ENCODE data around the gene JPH2.

Gene JPH2

DNA sequence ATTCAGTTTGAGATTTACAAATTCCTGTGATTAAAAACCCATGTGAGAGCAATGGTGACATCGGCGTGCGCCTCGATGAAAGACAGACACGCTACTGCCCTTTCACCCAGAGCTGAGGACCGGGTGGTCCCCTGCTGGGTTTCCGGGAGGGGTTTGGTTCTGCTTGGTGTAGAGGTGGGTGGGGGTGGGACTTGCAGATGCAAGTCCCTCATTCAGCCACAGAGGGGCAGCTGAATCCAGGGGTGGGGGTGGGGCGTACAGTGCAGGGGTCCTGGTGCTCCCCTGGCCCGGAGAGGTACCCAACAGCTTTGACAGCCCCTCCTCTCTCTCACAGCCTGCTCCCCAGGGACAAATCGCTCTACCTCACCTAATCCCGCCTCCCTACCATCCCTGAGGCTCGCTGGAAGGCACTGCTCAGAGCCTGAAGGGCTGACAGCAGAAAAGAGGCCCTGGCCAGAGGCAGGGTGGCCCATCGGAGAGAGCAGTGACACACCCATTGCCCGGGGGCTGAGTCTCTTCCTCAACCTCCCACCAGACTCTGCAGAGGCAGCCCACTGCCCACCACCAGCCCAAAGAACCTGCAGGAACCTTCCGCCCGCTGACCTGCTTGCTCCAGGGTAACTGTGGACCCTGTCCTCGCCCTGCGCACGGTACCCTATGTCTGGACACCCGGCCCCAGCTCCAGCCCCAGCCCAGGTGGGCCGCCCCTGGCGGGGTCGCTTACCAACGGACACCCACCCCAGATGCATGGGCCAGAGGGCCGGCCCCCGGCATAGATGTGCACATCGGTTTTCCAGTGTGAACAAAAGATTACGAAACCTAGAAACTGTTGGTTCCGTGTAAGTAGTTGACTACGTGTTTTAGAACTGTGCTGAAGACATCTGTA is 118.4 kb downstream of the JPH2 start:
- TF ChIP-seq, protein P1, sequence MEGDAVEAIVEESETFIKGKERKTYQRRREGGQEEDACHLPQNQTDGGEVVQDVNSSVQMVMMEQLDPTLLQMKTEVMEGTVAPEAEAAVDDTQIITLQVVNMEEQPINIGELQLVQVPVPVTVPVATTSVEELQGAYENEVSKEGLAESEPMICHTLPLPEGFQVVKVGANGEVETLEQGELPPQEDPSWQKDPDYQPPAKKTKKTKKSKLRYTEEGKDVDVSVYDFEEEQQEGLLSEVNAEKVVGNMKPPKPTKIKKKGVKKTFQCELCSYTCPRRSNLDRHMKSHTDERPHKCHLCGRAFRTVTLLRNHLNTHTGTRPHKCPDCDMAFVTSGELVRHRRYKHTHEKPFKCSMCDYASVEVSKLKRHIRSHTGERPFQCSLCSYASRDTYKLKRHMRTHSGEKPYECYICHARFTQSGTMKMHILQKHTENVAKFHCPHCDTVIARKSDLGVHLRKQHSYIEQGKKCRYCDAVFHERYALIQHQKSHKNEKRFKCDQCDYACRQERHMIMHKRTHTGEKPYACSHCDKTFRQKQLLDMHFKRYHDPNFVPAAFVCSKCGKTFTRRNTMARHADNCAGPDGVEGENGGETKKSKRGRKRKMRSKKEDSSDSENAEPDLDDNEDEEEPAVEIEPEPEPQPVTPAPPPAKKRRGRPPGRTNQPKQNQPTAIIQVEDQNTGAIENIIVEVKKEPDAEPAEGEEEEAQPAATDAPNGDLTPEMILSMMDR (IDR thresholded peaks at IDR 0.05), result no peak

DNA sequence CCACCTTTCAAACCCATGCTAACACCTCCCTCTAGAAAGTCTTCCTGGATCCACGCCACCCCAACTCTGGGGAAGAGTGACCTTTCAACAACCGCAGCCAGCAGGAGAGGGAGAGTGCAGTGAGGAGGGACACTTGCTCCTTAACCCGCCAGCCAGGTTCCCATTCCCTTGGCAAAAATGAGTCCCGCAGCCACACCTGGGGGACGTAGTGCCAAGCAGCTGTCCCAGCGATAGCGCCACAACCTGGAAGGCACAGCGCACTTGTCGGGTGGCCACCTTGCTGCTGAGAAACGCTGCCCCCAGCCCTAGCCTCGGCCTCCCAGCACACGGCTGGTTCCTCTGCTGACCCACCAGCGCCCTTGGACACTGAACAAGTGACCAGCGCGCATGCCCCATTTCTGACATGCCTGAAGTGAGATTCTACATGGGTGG is 119.3 kb downstream of the JPH2 start:
- TF ChIP-seq, protein P1 (IDR thresholded peaks at IDR 0.05), result no peak

DNA sequence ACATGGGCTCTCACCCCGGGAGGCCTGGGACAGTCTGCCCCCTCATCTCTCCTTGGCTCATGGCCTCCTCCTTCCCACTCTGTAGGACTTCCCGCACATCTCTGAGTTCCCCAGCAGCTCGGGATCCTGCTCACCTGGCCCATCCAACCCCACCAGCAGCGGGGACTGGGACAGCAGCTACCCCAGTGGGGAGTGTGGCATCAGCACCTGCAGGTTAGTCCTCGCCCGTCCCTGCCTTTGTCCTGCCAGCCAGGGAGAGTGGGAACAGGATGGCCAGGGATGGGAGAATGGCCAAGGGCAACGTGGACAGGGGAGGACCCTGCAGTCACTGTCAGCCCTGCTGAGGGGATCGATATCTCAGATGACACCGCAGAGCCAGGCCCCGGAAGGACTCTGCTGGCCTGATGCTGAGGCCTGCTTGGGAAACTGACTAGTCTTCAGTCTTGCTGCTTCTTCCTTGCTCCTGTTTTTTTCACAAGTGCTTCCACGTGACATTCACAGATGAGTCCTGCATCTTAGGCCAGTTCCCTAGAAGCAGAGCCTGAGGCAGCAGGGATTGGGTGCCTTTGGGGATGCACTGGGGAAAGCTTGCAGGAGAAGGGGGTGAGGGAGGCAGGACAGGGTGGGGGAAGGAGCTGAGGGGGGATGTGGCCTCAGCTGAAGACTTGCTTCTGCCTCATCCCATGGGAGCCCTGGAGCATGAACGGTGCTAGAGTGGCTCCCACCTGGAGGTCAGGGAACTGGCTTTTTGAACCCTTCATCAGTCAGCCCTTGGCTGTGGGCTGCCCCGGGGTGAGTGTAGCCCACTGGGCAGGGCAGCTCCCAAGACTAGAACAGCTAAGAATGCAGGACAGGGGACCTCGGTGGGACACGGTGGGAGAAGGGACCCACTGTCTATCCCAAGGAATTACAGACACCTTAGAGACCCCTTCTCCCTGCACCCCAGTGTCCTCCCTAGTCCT is 120.1 kb downstream of the JPH2 start:
- TF ChIP-seq, protein P1 (IDR thresholded peaks at IDR 0.05), result no peak

DNA sequence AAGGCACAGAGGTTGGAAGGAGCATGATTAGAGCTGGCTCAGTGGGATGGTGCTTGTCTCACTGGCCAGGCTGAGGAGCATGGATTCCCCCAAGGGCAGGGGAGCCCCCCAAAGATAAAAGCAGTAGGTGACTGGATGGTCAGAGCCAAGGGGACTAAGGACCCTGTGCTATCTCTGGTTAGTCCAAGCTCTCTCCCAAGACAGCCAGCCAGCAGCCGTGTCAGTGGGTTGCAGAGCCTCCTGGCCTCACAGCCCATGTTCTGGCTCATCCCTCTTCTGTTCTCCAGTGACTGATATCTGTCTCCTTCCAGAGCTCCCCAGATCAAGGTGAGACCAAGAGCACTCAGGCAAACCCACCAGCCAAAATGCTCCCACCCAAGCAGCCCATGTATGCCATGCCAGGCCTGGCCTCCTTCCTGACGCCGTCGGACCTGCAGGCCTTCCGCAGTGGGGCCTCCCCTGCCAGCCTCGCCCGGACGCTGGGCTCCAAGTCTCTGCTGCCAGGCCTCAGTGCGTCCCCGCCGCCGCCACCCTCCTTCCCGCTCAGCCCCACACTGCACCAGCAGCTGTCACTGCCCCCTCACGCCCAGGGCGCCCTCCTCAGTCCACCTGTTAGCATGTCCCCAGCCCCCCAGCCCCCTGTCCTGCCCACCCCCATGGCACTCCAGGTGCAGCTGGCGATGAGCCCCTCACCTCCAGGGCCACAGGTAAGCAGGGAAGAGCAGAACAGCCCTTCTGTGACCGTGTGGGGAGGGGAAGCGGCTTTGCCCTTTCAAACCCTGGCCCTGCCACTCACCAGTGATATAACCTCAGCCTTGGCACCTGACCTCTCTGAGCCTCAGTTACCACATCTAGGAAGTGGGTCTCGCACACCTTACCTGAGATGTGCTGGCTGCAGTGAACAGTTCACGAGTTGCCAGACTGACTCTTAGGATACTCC is 121.3 kb downstream of the JPH2 start:
- TF ChIP-seq, protein P1 (IDR thresholded peaks at IDR 0.05), result no peak

DNA sequence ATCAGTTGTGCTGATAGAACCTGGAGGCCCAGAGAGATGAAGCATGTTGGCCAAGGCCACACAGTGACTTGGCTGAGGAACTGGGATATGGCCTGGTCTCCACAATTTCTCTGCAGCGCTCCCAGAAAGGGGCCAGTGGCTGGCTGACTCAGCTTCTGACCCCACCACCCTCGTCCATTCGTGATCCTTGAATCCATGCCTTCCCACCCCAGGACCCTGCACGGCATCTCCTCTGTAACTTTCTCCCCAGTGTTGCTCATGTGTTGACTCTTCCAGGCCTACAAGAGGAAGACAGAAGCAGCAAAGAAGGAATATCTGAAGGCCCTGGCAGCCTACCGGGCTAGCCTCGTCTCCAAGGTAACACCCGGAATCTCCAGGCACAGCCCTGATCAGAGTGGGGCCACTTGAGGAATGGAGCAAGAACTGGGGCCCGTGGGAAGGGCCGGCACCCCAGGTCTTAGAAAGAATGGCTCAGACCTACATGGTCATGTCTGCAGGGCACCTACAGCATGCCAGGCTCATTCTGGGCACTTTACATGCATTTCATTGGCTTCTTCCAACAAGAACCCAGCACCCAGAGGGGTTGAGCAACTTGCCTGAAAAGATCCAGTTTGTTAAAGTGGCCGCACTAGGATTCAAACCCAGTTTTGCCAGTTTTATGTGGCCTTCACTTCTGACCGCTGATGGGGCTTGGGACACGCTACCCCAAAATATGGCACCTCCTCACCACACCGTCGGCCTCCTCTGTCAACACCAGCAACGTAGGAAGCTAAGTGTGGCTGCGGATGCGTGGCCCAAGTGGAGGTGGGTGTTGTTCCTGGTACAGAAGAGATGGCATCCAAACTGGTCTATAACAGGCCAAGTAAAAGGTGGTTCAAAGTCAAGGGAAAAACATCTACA is 122.2 kb downstream of the JPH2 start:
- TF ChIP-seq, protein P1 (IDR thresholded peaks at IDR 0.05), result no peak
